Measurements from ENCODE around the gene PCDHA1.
A peak's percentile ranks its signal among the peaks of the same experiment; 100 is the strongest.

PCDHA1 gene

GRCh38 chr5:140926443-140927227 is 140.7 kb downstream of the PCDHA1 start (continued):
- no peak for TF ChIP-seq ZNF624 (tag by site-specific recombination; IDR thresholded peaks at IDR 0.05)
- no peak for TF ChIP-seq OSR2 (tag by site-specific recombination; IDR thresholded peaks at IDR 0.05)
- TF ChIP-seq ZNF776 (tag by site-specific recombination; IDR thresholded peaks at IDR 0.05; ENCODE audit: borderline replicate concordance) = no peak
- TF ChIP-seq ZNF664 (tag by site-specific recombination; IDR thresholded peaks at IDR 0.05) = no peak
- TF ChIP-seq INSM2 (tag by site-specific recombination; IDR thresholded peaks at IDR 0.05) = no peak
- TF ChIP-seq KLF1 (tag by site-specific recombination; IDR thresholded peaks at IDR 0.05) = peak; percentile 91
- no peak for TF ChIP-seq ZNF580 (tag by site-specific recombination; IDR thresholded peaks at IDR 0.05)
- no peak for TF ChIP-seq ZNF404 (tag by site-specific recombination; IDR thresholded peaks at IDR 0.05)
- no peak for TF ChIP-seq RBAK (tag by site-specific recombination; IDR thresholded peaks at IDR 0.05)
- no peak for TF ChIP-seq ZNF248 (tag by site-specific recombination; IDR thresholded peaks at IDR 0.05)
- no peak for TF ChIP-seq ZNF184 (tag by site-specific recombination; IDR thresholded peaks at IDR 0.05)
- TF ChIP-seq ZNF324 (tag by site-specific recombination; IDR thresholded peaks at IDR 0.05) = 0 out of 2 replicates have a peak, but pooled peaks have one; percentile 24
- TF ChIP-seq, protein P1, sequence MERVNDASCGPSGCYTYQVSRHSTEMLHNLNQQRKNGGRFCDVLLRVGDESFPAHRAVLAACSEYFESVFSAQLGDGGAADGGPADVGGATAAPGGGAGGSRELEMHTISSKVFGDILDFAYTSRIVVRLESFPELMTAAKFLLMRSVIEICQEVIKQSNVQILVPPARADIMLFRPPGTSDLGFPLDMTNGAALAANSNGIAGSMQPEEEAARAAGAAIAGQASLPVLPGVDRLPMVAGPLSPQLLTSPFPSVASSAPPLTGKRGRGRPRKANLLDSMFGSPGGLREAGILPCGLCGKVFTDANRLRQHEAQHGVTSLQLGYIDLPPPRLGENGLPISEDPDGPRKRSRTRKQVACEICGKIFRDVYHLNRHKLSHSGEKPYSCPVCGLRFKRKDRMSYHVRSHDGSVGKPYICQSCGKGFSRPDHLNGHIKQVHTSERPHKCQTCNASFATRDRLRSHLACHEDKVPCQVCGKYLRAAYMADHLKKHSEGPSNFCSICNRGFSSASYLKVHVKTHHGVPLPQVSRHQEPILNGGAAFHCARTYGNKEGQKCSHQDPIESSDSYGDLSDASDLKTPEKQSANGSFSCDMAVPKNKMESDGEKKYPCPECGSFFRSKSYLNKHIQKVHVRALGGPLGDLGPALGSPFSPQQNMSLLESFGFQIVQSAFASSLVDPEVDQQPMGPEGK (tag by site-specific recombination; IDR thresholded peaks at IDR 0.05) = no peak
- no peak for TF ChIP-seq ZNF596 (tag by site-specific recombination; IDR thresholded peaks at IDR 0.05)
- no peak for TF ChIP-seq YY1 (tag by site-specific recombination; IDR thresholded peaks at IDR 0.05)
- TF ChIP-seq ZNF513 (tag by site-specific recombination; IDR thresholded peaks at IDR 0.05) = no peak
- peak; percentile 50 for TF ChIP-seq ZNF335 (tag by site-specific recombination; conservative IDR thresholded peaks at IDR 0.05)
- TF ChIP-seq ZNF571 (tag by site-specific recombination; IDR thresholded peaks at IDR 0.05) = no peak
- TF ChIP-seq ZBTB49 (tag by site-specific recombination; IDR thresholded peaks at IDR 0.05; ENCODE audit: low read depth) = no peak
- no peak for TF ChIP-seq ZNF549 (tag by site-specific recombination; IDR thresholded peaks at IDR 0.05)
- no peak for TF ChIP-seq ZNF133 (tag by site-specific recombination; IDR thresholded peaks at IDR 0.05)
- TF ChIP-seq ZNF830 (tag by site-specific recombination; IDR thresholded peaks at IDR 0.05; ENCODE audit: low read depth) = no peak
- no peak for TF ChIP-seq ATF2 (tag by site-specific recombination; IDR thresholded peaks at IDR 0.05; ENCODE audit: low read depth)
- no peak for TF ChIP-seq YY2 (tag by site-specific recombination; IDR thresholded peaks at IDR 0.05)
- no peak for TF ChIP-seq ZNF266 (tag by site-specific recombination; IDR thresholded peaks at IDR 0.05; ENCODE audit: low read depth)
- no peak for TF ChIP-seq GLIS2 (tag by site-specific recombination; IDR thresholded peaks at IDR 0.05)
- no peak for TF ChIP-seq BCL11B (tag by site-specific recombination; IDR thresholded peaks at IDR 0.05; ENCODE audit: low read depth)
- no peak for TF ChIP-seq ZNF23 (tag by site-specific recombination; IDR thresholded peaks at IDR 0.05; ENCODE audit: borderline replicate concordance)
- peak; percentile 90 for TF ChIP-seq ZNF2 (tag by site-specific recombination; IDR thresholded peaks at IDR 0.05)
- no peak for TF ChIP-seq ZNF785 (tag by site-specific recombination; IDR thresholded peaks at IDR 0.05)
- no peak for TF ChIP-seq ZNF670 (tag by site-specific recombination; IDR thresholded peaks at IDR 0.05; ENCODE audit: low read depth)
- no peak for TF ChIP-seq ZNF768 (tag by site-specific recombination; IDR thresholded peaks at IDR 0.05)
